HG03378 (cell line): ENCODE data around the gene LLPH.
"Not testable (repeated sequence)": the region's sequence is repeated elsewhere in the genome, so short reads cannot be mapped to it uniquely, and the experiment has no call there.

Source experiments
- ATAC-seq: cut with Tn5 transposase; IDR thresholded peaks from one replicate; pipeline ENCODE4 v1.9.1; 2021; ENCODE audit warnings: mild to moderate bottlenecking, moderate library complexity; ENCODE audit not compliant: unreplicated experiment

Gene LLPH

DNA sequence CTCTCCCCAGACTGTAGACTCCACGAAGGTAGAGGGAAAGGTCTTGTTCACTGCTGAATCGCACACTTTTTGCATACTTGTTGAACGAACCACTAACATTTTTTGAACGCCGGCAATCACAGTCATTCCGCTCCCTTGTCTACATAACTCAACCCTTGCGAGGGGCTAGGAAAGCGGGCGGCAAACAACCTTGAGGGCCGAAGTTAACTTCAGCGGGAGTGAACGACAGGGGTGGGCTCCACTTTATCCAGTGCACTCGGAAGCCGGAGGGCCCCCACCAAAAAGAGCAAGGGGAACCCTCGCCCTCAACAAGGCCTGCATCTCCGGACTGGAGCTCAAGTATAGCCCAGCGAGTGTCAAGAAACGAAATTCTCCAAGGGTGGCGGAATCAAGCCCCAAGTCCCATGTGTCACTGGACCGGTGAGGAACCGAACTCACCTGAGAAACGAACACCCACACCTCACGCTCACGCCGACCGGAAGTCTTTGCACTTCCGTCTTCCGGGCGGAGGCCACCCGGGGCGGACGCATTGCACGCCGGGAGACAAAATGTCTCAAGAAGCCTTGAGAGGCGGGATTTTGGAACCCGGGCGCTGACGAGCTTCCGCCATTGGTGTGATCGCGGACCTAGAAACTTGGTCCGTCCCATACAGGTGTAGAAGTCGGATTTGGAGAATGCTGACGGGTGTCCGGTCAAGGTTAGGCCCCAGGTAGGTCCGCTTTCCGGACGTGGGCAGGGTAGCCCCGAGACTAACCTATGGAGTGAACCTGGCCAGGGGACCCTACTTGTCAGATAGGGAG lies at the start of gene LLPH:
TSS of gene LLPH (minus strand) at position 484 of the 800 bp plus-strand sequence. CDS start 1,644 bp downstream, outside the sequence.
- peak; percentile 93 for ATAC-seq

DNA sequence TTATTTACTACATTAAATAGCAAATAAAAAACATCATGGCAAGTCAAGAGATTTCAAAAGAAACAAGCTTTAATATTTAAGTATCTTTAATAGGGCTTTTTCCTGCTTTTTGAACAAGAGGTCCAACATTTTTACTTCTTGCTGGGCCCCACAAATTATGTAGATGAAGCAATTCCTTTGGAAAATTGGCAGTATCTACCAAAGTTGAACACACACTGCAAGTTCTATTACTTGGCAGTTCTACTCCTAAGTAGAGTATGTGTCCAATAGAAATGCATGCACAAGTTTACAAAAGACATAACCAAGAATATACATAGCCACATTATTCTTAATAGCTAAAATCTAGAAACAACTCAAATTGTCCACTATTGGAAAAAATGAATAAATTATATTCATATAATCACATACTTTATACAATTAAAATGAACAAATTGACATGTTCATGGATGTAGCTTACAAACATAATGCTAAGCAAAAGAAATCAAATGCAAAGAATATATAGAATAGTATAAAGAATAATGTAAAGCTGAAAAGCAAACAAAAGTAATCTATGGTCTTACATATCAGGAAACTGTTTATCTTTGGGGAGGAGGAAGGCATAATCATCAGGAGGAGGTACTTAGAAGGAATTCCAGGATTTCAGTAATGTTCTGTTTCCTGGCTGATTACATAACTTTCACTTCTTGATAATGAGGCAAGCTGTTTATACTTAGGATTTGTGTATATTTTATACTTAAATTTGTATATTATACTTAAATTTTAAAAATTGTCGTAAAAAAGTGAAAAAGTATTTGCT lies 45.8 kb upstream of the LLPH start:
- no peak for ATAC-seq

DNA sequence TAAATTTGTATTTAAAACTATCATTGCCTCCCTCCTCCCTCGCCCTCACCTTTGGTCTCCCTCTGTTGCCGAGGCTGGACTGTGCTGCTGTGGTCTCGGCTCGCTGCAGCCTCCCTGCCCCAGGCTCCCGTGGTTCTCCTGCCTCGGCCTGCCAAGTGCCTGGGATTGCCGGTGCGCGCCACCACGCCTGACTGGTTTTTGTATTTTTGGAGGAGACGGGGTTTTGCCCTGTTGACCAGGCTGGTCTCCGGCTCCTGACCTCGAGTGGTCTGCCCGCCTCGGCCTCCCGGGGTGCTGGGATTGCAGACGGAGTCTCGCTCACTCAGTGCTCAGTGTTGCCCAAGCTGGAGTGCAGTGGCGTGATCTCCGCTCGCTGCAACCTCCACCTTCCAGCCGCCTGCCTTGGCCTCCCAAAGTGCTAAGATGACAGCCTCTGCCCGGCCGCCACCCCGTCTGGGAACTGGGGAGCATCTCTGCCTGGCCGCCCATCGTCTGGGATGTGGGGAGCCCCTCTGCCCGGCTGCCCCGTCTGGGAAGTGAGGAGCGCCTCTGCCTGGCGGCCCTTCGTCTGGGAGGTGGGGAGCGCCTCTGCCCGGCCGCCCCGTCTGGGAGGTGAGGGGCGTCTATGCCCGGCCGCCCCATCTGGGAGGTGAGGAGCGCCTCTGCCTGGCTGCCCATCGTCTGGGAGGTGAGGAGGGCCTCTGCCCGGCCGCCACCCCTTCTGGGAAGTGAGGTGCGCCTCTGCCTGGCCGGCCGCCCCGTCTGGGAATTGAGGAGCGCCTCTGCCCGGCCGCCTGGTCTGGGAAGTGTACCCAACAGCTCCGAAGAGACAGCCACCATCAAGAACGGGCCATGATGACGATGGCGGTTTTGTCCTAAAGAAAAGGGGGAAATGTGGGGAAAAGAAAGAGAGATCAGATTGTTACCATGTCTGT lies 44.1 kb upstream of the LLPH start:
- not testable (repeated sequence) for ATAC-seq

DNA sequence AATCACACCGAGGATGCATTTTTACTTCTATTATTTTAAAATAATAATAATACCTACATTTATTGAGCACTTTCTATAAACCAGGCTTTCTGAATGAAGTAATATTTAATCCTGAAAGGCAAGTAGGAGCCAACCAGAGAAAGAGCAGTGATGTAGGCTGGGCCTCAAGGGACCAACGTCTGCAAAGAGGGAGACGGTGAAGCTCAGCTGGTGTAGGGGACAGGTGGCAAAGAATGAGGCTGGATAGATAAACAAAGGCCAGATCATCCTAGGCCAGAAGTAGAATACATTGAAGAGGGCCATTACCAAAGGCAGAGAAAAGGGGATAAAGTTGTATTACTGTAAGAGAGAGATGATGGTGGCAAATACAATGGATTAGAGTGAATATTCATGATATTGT lies 40.1 kb upstream of the LLPH start:
- no peak for ATAC-seq

DNA sequence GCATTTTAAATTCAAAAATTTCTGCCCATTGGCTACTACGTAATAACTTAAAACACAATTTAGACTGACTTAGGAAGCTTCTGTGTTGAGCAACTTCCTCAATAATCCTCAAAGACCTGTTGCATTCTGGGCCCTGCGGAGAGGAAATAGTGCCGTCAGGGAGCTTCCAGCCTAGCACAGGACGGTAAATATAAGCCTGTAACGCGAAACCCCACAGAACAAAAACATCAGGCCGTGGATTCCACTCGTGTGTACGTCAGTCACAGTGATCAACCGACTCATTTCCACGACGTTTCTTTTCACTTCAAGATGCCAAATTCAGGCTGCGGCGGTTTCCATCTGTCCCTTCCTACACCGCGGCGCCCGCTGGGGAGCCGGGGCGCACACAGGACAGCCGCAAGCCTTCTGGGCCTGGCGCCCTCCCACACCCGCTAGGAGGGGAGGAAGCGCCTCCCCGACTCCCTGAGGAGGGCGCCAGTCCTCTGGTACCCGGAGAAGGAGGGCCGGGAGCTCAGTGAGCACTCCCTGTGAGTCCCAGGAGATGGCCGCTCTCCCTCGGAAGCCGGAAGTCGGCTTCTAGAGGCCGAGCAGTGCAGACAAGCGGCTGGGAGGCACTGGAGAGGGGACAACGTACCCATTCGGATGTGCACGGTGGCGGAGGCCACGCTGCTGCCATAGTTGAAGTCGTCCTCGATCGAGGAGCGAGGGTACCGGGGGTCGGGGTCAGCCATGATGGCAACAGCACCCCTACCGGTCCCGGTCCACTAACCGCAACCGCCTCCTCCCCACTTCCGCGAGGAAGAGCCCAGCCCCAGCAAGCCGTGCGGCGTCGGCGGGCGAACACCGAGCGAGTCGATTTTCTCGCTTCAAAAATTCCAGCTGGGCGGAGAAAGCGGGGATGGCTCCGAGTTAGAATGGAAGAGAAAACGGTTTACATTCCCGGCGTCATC lies 38.9 kb upstream of the LLPH start, which contains the start of gene TMBIM4:
TSS of gene TMBIM4 (minus strand) at position 776 of the 950 bp plus-strand sequence. CDS start at position 731, 45 bp downstream.
- peak; percentile 81 for ATAC-seq

DNA sequence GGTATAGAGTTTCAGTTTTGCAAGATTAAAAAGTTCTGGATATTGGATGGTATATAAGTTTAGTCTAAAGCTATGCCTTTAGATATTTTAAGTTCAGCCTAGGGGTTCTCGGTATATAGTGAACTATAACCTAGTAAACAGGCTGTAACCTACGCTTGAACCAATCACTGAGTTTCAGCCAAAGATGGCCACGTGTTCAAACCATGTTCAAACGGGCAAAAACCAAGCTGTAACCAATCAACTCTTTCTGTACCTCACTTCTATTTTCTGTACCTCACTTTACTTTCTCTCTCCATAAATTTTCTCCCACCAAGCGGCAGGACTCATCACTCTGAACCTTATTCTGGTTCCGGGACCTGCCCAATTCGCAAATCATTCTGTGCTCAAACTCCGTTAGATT lies 37.9 kb upstream of the LLPH start:
- ATAC-seq, result no peak

DNA sequence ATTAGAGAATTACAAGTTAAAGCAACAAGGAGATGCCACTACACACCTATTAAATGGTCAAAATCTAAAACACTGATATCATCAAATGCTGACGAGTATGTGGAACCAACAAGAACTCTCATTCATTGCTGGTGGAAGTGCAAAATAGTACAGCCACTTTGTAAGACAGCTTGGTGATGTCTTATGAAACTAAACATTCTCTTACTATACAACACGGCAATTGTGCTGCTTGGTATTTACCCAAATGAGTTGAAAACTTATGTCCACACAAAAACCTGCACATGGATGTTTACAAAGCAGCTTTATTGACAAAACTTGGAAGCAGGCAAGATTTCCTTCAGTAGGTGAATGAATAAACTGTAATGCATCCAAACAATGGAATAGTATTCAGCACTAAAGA lies 36.0 kb upstream of the LLPH start:
- no peak for ATAC-seq

DNA sequence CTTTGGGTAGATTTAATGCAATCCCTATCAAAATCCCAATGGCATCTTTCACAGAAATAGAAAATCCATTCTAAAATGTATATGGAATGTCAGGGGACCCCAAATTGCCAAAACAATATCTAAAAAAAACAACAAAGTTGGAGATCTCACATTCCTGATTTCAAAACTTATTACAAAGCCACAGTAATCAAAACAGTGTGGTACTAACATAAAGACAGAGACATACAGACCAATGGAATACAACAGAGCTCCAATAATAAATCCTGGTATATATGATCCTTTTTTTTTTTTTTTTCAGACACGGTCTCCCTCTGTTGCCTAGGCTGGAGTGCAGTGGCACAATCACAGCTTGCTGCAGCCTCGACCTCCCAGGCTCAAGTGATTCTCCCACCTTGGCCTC lies 34.6 kb upstream of the LLPH start:
- no peak for ATAC-seq

DNA sequence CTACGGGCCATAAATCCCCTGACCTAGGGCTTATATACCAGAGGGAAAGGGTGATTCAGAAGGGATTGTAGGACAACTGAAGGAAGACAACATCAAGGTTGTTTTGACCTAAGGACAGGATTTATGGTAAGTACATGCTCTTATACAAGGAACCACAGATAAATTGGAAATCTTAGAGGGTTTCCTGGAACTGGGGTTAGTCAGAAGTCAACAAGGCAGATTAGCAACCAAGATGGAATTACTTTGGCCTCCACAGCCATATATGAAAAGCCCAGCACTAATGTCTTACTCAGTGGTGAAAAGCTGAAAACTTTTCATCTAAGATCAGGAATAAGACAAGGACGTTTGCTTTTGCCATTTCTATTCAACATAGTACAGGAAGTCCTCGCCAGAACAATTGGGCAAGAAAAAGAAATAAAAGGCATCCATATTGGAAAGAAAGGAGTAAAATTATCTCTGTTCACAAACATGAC lies 33.8 kb upstream of the LLPH start:
- no peak for ATAC-seq

DNA sequence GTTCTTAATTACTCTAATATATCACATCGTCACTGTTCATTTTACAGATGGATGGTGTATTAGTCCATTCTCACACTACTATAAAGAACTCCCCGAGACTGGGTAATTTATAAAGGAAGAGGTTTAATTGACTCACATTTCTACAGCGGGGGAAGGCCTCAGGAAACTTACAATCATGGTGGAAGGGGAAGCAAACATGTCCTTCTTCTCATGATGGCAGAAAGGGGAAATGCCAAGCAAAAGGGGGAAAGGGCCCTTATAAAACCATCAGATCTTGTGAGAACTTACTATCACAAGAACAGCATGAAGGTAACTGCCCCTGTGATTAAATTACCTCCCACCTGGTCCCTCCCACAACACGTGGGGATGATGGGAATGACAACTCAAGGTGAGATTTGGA lies 32.7 kb upstream of the LLPH start:
- ATAC-seq, result no peak

DNA sequence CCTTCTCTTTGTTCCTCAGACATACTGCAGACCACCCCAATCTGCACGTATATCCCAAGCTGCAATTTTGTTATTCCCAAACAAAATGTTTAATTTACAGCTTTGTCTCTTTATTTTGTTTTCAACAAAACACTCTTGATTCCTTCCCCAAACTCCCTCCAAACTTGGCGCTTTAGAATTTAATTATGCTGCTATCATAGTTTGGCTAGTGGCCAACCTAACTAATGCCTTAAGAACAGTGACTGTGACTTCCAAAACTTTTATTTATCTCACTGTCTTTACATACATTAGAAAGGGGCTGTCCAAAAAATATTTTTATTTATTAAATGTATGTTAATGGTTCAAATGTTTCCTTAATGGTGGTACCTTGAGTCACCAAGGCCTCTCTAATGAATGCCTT lies 32.2 kb upstream of the LLPH start:
- ATAC-seq, result no peak

DNA sequence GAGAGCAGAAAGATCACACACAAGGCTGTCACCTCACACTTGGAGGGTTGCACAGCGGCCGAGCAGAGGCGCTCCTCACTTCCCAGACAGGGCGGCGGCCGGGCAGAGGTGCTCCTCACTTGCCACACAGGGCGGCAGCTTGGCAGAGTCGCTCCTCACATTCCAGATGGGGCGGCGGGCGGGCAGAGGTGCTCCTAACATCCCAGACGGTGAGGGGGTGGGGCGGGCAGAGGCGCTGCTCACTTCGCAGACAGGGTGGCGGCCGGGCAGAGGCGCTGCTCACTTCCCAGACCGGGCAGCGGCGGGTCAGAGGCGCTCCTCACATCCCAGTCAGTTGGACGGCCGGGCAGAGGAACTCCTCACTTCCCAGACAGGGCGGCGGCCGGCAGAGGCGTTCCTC lies 30.2 kb upstream of the LLPH start:
- no peak for ATAC-seq

DNA sequence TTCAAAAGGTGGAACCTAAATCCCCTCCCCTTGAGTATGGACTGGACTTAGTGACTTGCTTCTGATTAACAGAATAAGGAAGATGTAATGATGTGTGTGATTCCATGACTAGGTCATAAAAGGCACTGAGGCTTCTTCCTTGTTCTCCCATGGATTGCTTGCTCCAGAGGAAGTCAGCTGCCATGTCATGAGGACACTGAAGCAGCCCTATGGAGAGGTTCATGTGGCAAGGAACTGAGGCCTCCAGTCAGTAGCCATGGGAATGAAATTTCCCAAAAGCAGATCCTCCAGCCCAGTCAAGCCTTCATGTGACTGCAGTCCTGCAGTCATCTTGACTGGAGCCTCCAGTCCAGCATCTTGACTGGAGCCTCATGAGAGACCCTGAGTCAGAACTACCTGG lies 28.6 kb upstream of the LLPH start:
- no peak for ATAC-seq

DNA sequence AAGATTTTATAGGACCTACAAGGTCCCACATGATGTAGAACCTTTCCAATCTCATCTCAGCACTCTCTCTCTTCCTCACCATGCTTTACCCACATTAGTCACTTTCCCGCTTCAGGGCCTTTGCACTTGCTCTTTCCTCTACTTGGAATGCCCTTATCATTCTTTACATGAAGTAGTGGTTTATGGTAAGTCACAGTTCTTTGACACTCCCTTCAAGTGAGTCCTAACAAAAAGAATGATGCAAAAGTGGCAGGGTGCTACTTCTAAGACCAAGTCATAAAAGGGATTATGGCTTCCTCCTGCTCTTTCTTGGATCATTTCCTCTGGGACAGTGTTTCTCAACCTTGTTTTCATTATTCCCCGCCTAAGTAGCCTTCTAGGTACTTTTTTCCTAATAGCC lies 26.1 kb upstream of the LLPH start:
- ATAC-seq, result no peak

DNA sequence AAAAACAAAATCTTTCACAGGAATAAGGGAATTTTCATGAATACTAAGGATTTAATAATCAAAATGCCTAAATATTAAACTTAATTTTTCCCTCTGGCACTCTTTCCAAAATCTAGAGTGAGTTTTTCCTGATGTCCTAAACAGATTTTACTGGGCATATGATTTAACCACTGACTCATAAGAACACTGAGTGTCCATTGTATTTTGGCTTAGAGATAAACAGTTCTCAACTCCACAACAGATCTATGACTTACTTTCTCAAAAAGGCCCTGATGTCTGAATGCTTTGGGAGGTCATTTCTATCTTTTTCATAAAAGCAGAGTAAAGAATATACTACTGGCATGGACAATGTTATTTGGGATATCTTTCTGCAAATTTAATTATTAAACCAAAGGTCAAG lies 24.2 kb upstream of the LLPH start:
- no peak for ATAC-seq

DNA sequence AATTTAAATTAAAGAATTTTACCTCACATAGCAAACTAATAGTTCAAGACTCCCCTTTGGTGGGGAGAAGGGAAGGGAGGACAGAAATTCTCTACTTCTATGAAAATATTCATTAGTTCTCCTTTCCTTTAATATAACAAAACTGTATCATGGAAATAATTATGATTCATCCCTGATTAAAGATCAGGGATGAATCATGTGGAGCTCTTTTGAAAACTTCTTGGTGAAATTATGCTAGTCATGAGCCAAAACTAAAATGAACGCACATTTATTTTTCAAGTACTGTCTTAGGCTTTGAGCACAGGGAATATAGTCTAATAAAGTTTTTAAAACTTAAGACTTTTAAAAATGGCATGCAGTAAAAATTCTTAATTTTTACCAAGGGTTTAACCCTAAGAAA lies 22.2 kb upstream of the LLPH start:
- no peak for ATAC-seq

DNA sequence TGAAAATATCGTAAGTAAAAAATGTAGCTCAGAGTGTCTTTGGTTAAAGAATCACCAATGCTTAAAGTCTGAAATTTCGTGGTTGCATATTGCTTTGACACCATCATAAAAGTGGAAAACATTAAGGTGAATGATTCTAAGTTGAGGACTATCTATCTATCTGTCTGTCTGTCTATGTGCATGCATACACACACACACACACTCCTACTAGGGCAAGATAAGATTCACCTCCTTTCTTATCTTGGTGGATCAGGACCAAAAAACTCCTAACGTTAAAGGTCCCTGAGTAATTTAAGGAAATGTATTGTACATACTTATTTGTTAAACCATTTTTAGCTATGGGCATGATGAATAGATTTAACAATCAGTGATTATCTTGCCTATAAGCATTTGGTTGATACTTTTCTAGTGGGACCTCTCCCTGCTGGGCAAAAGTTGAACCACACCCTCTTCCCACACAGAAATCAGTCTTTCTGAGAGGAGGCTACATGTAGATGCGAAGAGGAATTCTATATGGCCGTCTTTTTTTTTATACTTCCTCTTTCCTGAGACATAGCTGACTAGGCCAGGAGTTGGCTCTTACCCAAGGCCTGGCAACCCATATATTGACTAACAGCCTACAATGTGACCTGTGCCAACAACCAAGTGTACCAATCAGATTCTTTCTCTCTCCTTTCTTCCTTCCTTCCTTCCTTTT lies 19.3 kb upstream of the LLPH start:
- ATAC-seq, result no peak

DNA sequence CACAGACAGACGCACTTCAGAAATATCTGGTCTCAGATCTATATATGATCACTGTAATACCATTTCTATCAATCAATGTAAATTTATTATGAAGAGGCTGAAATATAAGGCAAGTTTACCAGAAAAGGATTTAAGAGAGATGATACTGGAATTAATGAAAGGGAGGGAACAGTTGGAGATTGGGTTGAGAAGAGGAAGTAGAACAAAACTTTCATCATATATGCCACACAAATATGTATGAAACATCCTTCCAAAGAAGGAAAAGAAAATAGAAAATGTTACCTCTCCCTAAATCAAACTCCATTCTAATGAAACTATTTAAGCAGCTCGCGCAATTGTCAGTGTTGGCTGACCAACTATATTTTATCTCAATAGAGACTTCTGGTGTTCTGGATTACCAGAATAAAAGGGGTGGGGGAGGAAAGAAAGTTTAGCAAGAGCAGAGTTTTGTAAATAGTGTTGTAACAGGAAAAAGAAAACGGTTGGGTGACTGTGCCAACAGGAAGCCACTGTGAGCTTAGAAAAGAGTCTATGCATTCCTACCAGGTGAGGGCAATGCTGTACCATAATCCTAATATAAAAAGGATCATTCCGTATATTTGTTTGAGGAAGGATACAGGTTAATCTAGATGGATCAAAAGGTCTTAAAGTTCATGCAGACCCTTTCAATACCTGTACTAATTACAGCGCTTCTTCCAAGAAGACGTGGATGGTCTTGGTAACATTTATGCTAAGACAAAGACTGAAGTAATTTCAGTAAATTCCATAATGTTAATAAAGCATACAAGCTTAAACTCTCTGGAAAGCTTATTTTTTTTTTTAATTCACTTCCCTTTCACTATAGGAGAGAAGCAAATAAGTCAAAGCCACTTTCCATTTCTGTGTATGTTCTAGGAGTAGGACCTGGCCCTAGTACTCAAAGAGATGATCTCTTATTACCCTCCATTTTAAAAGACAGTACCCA lies 14.5 kb upstream of the LLPH start:
- no peak for ATAC-seq
